B cell (primary cell): Measurements from ENCODE around the gene PDZD2. TPM values are rescaled to one million over a fixed set of nuclear protein-coding genes. Genes with fewer than 3 reads are reported as not detected.
A peak's percentile ranks its signal among the peaks of the same experiment; 100 is the strongest.

ENCODE experiments used
- ATAC-seq: fragments of 200-7000 bp; cut with Tn5 transposase; one replicate; pipeline ENCODE4 v1.10.0; 2021; ENCODE audit warnings: low read depth, mild to moderate bottlenecking, moderate number of reproducible peaks, moderate library complexity
- CTCF ChIA-PET: fragments of 350-600 bp; sonication (Branson Sonifier 250); formaldehyde crosslinking; loops from one replicate; lab custom pipeline; 2021; ENCODE audit warnings: antibody characterized with exemption, inconsistent platforms; lab: Charles Lee
- POLR2A ChIA-PET: fragments of 350-600 bp; sonication (Branson Sonifier 250); formaldehyde crosslinking; loops from one replicate; lab custom pipeline; 2021; ENCODE audit warnings: antibody characterized with exemption; lab: Charles Lee
- DNase-seq: peaks from one replicate; pipeline ENCODE4 v3.0.0; 2013
- H2AFZ ChIP-seq: 2 replicates; pipeline ENCODE4 v1.6.1; 2012; ENCODE audit warnings: mild to moderate bottlenecking, low read depth, low read length; ENCODE audit not compliant: insufficient read depth, poor library complexity, severe bottlenecking
- H3K27ac ChIP-seq, 2 donors: 1 replicate in 1 of 2; 2 replicates in 1 of 2; pipeline ENCODE4 v1.5.1; 2012 to 2013; ENCODE audit warnings: low read length in 2 of 2, mild to moderate bottlenecking in 2 of 2, moderate library complexity in 1 of 2
- H3K27me3 ChIP-seq, 4 experiments: fragments of 200-600 bp in 1 of 4; sonication (generic) in 1 of 4; replicated peaks in 1 of 4; 1 replicate in 2 of 4; 2 replicates in 2 of 4; pipeline versions ENCODE4 v1.6.1 to v1.7.0; 2013 to 2016; ENCODE audit warnings: low read length in 3 of 4, mild to moderate bottlenecking in 2 of 4, mixed read lengths in 1 of 4, moderate library complexity in 1 of 4; ENCODE audit not compliant: insufficient read depth in 4 of 4, control insufficient read depth in 3 of 4; ENCODE audit errors: control extremely low read depth in 1 of 4
- H3K36me3 ChIP-seq, 2 experiments: replicated peaks in 1 of 2; 1 replicate in 1 of 2; 2 replicates in 1 of 2; pipeline versions ENCODE4 v1.6.1 to v1.7.1; 2013; ENCODE audit warnings: low read length in 1 of 2; ENCODE audit not compliant: insufficient read depth in 2 of 2, control insufficient read depth in 1 of 2; ENCODE audit errors: control extremely low read depth in 1 of 2, extremely low read depth in 1 of 2
- H3K4me1 ChIP-seq, 2 donors: fragments of 200-600 bp in 1 of 2; sonication (generic) in 1 of 2; 1 replicate in 1 of 2; 2 replicates in 1 of 2; pipeline versions ENCODE4 v1.5.1 to v1.6.1; 2013 to 2017; ENCODE audit warnings: low read length in 2 of 2; ENCODE audit not compliant: control insufficient read depth in 2 of 2, insufficient read depth in 2 of 2
- H3K4me2 ChIP-seq: replicated peaks from 2 replicates; pipeline ENCODE3; 2012; ENCODE audit warnings: mild to moderate bottlenecking, low read depth, low read length; ENCODE audit not compliant: poor library complexity, severe bottlenecking
- H3K4me3 ChIP-seq, 5 experiments: fragments of 200-600 bp in 1 of 5; sonication (generic) in 1 of 5; 1 replicate in 3 of 5; 2 replicates in 2 of 5; pipeline versions ENCODE4 v1.5.1 to v1.7.0; 2011 to 2016; ENCODE audit warnings: low read length in 4 of 5, mild to moderate bottlenecking in 4 of 5, low read depth in 2 of 5, control low read depth in 1 of 5, moderate library complexity in 1 of 5; ENCODE audit not compliant: insufficient read depth in 1 of 5; ENCODE audit errors: control extremely low read depth in 1 of 5, extremely low read depth in 1 of 5
- H3K79me2 ChIP-seq: fragments of 200-600 bp; sonication (generic); one replicate; pipeline ENCODE4 v1.6.0; 2016; ENCODE audit warnings: low read length; ENCODE audit not compliant: control insufficient read depth, insufficient read depth
- H3K9ac ChIP-seq: fragments of 200-600 bp; sonication (generic); 2 replicates; pipeline ENCODE4 v1.6.1; 2017; ENCODE audit warnings: mild to moderate bottlenecking, low read length, moderate library complexity
- H3K9me3 ChIP-seq, 3 donors: one replicate each; pipeline versions ENCODE4 v1.6.1 to v1.7.1; 2013; ENCODE audit warnings: low read length in 2 of 3; ENCODE audit not compliant: control insufficient read depth in 2 of 3, insufficient read depth in 1 of 3; ENCODE audit errors: control extremely low read depth in 1 of 3
- H4K20me1 ChIP-seq: 2 replicates; pipeline ENCODE4 v1.6.0; 2012; ENCODE audit warnings: mild to moderate bottlenecking, low read length; ENCODE audit not compliant: insufficient read depth, control insufficient read depth, poor library complexity, severe bottlenecking
- H3K27ac Mint-ChIP-seq: one replicate; pipeline ENCODE4 v1.8.0; 2021; ENCODE audit warnings: mixed read lengths
- H3K27me3 Mint-ChIP-seq: one replicate; pipeline ENCODE4 v1.8.0; 2021; ENCODE audit warnings: mixed read lengths
- H3K4me1 Mint-ChIP-seq: one replicate; pipeline ENCODE4 v1.8.0; 2021; ENCODE audit warnings: mixed read lengths
- H3K4me3 Mint-ChIP-seq: one replicate; pipeline ENCODE4 v1.8.0; 2021; ENCODE audit warnings: mixed read lengths
- H3K9me3 Mint-ChIP-seq: one replicate; pipeline ENCODE4 v1.8.0; 2022; ENCODE audit warnings: mixed read lengths; ENCODE audit not compliant: insufficient read depth
- EZH2 ChIP-seq: IDR thresholded peaks from 2 replicates; pipeline ENCODE4 v1.6.1; 2012; ENCODE audit warnings: borderline replicate concordance, low read depth, mild to moderate bottlenecking, moderate library complexity, low read length; ENCODE audit not compliant: insufficient read depth, poor library complexity, severe bottlenecking
- WGBS: methylation state at CpG from one replicate; pipeline ENCODE4 v1.1.5; 2013; ENCODE audit warnings: missing lambda C conversion rate; ENCODE audit not compliant: insufficient coverage; 5-methylcytosine and 5-hydroxymethylcytosine counted together
- intact Hi-C: fragments of 100-400 bp; cut with micrococcal nuclease; formaldehyde crosslinking; loops from one replicate; pipeline ENCODE4 v1.10.0; 2022
- polyA minus RNA-seq: library from RNA; depleted of rRNA, polyadenylated mRNA; stranded (reverse); fragments of >200 nt; gene quantifications from 2 replicates; pipeline ENCODE4 v1.2.3, GENCODE V29; 2012
- polyA plus RNA-seq: library from polyadenylated mRNA; depleted of rRNA; stranded (reverse); fragments of >200 nt; gene quantifications from 2 replicates; pipeline ENCODE4 v1.2.3, GENCODE V29; 2012
- total RNA-seq, 2 donors: library from RNA; stranded (reverse); fragments of 120-200 nt in 1 of 2; gene quantifications; 1 replicate in 1 of 2; 2 replicates in 1 of 2; pipeline versions ENCODE4 v1.2.3 to v1.2.4, GENCODE V29; 2013 to 2022
- TF ChIP-seq, protein P1 (sequence below): fragments of 200-600 bp; IDR thresholded peaks from one replicate; pipeline ENCODE4 v1.8.0; 2022; ENCODE audit warnings: antibody characterized with exemption, mild to moderate bottlenecking

Gene PDZD2
- total RNA-seq (not detected in 2 replicates), polyA plus RNA-seq (not detected in 2 replicates), polyA minus RNA-seq (0.36 TPM in 1 of 2 replicates, not detected in the other)
- total RNA-seq (2013), result 0.12 TPM

- peaks cover 0 to 3% (median 0%) of the 10 kb centered on the region in 3 donors for H3K9me3 ChIP-seq
- ATAC-seq (peak; percentile 76), DNase-seq (peak; percentile 63)
- H3K4me2 ChIP-seq, result peak within 1 kb of the TSS; percentile 89
- peak within 1 kb of the TSS; percentile 87 for H3K4me3 Mint-ChIP-seq
- CTCF ChIA-PET, result interaction anchor here (0.9 to 1.4 kb wide), 2 partner anchors 23 to 29 kb away, joined by 3 to 4 read pairs; no protein-coding TSS in a partner anchor
- H3K27ac ChIP-seq, result no peak within 1 kb of the TSS
- no peaks in the 10 kb centered on the region for H3K9me3 Mint-ChIP-seq
- H3K27ac Mint-ChIP-seq, result no peak within 1 kb of the TSS
- peak within 1 kb of the TSS; percentile 81 for H2AFZ ChIP-seq
- POLR2A ChIA-PET, result no interaction called here
- H4K20me1 ChIP-seq, result no peaks in the 10 kb centered on the region
- peaks cover 11% of the 10 kb centered on the region for H3K4me1 Mint-ChIP-seq
- H3K9ac ChIP-seq, result peak within 1 kb of the TSS; percentile 76
- TF ChIP-seq, protein P1, sequence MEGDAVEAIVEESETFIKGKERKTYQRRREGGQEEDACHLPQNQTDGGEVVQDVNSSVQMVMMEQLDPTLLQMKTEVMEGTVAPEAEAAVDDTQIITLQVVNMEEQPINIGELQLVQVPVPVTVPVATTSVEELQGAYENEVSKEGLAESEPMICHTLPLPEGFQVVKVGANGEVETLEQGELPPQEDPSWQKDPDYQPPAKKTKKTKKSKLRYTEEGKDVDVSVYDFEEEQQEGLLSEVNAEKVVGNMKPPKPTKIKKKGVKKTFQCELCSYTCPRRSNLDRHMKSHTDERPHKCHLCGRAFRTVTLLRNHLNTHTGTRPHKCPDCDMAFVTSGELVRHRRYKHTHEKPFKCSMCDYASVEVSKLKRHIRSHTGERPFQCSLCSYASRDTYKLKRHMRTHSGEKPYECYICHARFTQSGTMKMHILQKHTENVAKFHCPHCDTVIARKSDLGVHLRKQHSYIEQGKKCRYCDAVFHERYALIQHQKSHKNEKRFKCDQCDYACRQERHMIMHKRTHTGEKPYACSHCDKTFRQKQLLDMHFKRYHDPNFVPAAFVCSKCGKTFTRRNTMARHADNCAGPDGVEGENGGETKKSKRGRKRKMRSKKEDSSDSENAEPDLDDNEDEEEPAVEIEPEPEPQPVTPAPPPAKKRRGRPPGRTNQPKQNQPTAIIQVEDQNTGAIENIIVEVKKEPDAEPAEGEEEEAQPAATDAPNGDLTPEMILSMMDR, result peak; percentile 23
- TF ChIP-seq EZH2, result no peak
- H3K79me2 ChIP-seq, result no peaks in the 10 kb centered on the region
- H3K4me1 ChIP-seq, result peaks cover 7 to 13% of the 10 kb centered on the region in 2 donors
- peak within 1 kb of the TSS in 4 of 5 experiments; percentile 46 to 65 (median 53) for H3K4me3 ChIP-seq
- intact Hi-C loops, result no loop called here
- under 1% methylated on average over 70 of the region's 70 CpGs for WGBS
- peaks cover 30% of the 10 kb centered on the region for H3K27me3 Mint-ChIP-seq
- H3K36me3 ChIP-seq, result no peaks in the 10 kb centered on the region
- peaks cover 0 to 36% (median 8%) of the 10 kb centered on the region in 4 experiments for H3K27me3 ChIP-seq
These were observed at the start of gene PDZD2 for GRCh38 chr5:31638748-31639418. Gene PDZD2, plus strand, starts transcription at chr5:31639131.

- WGBS, result 80% methylated on average over 2 of the region's 3 CpGs
- H3K4me3 Mint-ChIP-seq, result no peak overlapping the region
- Histone ChIP-seq H3K4me3 (no peak overlapping the region), H3K4me1 (peaks cover 0 to 2% of the 10 kb centered on the region in 2 donors), H3K79me2 (no peaks in the 10 kb centered on the region), H3K9me3 (no peaks in the 10 kb centered on the region), H3K4me2 (no peak overlapping the region), H3K27ac (no peak overlapping the region), H3K27me3 (peaks cover 0 to 2% (median 0%) of the 10 kb centered on the region in 4 experiments), H4K20me1 (no peaks in the 10 kb centered on the region), H3K9ac (no peak overlapping the region), H2AFZ (no peak overlapping the region), H3K36me3 (no peaks in the 10 kb centered on the region)
- no peak for DNase-seq
- ChIA-PET POLR2A (no interaction called here), CTCF (no interaction called here)
- ATAC-seq, result no peak
- H3K4me1 Mint-ChIP-seq, result peaks cover 3% of the 10 kb centered on the region
- H3K27ac Mint-ChIP-seq, result no peak overlapping the region
- H3K27me3 Mint-ChIP-seq, result peaks cover 26% of the 10 kb centered on the region
- TF ChIP-seq, protein P1, result no peak
- no peak for TF ChIP-seq EZH2
- no peaks in the 10 kb centered on the region for H3K9me3 Mint-ChIP-seq
- intact Hi-C loops, result no loop called here
These were observed 45.3 kb upstream of the PDZD2 start for GRCh38 chr5:31593665-31594064.
